Measurements from ENCODE around the gene ZNF787.

The ZNF787 gene

DNA sequence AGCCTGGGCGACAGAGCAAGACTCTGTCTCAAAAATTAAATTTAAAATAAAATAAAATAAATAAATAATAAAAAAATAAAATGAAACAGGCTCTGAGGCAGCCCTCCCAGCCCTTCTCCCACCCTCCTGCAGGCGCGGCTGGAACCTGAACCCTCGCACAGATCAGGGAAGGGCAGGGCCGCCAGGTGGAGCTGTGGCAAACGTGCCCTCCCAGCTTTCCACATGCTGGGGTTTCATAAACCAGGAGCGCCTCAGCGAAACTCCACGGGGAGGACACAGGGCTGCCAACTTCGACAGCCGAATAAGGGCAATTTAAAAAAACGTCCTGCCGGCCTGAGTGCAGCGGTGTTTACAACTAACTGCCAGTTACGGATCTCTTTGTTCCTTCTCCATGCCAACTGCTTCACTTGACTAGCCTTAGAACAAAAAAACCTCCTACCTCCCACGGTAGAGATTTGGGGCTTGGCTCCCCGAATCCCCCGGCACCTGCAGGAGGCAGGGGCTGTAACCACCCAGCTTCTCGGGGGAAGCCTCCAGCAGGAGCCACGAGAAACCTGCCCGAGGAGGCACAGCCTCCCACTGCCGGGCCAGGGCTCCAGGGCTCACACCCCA lies 15.9 kb downstream of the ZNF787 start:
- FAIRE-seq (no peak), DNase-seq (ENCODE audit: insufficient read length, low spot score) (no peak)
- TF ChIP-seq, protein P1, sequence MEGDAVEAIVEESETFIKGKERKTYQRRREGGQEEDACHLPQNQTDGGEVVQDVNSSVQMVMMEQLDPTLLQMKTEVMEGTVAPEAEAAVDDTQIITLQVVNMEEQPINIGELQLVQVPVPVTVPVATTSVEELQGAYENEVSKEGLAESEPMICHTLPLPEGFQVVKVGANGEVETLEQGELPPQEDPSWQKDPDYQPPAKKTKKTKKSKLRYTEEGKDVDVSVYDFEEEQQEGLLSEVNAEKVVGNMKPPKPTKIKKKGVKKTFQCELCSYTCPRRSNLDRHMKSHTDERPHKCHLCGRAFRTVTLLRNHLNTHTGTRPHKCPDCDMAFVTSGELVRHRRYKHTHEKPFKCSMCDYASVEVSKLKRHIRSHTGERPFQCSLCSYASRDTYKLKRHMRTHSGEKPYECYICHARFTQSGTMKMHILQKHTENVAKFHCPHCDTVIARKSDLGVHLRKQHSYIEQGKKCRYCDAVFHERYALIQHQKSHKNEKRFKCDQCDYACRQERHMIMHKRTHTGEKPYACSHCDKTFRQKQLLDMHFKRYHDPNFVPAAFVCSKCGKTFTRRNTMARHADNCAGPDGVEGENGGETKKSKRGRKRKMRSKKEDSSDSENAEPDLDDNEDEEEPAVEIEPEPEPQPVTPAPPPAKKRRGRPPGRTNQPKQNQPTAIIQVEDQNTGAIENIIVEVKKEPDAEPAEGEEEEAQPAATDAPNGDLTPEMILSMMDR (IDR thresholded peaks at IDR 0.05; ENCODE audit: insufficient read depth, missing control alignments) = peak; percentile 66

DNA sequence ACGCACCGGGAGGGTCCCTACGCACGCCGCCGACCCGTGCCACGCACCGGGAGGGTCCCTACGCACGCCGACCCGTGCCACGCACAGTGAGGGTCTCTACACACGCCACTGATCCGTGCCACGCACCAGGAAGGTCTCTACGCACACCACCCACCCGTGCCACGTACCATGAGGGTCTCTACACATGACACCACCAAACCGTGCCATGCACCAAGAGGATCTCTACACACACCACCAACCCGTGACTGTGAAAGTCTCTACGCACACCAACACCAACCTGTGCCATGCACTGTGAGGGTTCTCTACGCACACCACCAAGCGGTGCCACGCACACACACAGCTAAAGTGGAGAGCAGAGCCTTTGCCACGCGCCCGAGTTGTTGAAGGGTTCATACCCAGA lies 16.7 kb downstream of the ZNF787 start:
- DNase-seq (ENCODE audit: insufficient read length, low spot score) (no peak), FAIRE-seq (no peak)
- TF ChIP-seq, protein P1 (IDR thresholded peaks at IDR 0.05; ENCODE audit: insufficient read depth, missing control alignments) = no peak

DNA sequence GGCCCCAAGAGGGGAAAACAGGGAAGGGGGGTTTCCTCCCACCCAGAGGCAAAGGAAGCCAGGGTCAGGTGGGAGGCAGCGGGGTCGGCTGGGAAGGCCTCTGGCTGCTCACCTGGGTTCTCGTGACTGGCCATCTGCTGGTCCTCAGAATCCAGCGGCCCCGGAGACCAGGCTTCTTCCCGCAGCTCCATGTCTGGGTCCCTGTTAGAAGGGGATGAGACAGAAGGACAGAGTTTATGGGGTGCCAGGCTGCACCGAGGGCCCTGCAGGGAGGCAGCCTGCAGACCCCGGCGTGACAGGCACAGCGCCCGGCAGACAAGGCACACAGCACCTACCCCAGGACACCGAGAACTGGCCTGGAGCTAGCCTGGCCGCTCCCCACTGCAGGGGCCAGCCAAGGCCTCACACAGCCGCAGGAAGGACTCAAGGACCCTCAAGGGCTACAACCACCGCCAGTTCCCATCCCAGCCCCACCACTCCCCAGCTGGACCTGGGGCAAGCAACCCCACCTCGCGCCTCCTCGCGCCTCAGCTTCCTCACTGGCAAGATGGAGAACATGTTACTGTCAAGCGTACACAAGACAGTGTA lies 18.0 kb downstream of the ZNF787 start:
- no peak for FAIRE-seq
- DNase-seq (ENCODE audit: insufficient read length, low spot score) = no peak
- TF ChIP-seq, protein P1 (IDR thresholded peaks at IDR 0.05; ENCODE audit: insufficient read depth, missing control alignments) = no peak

DNA sequence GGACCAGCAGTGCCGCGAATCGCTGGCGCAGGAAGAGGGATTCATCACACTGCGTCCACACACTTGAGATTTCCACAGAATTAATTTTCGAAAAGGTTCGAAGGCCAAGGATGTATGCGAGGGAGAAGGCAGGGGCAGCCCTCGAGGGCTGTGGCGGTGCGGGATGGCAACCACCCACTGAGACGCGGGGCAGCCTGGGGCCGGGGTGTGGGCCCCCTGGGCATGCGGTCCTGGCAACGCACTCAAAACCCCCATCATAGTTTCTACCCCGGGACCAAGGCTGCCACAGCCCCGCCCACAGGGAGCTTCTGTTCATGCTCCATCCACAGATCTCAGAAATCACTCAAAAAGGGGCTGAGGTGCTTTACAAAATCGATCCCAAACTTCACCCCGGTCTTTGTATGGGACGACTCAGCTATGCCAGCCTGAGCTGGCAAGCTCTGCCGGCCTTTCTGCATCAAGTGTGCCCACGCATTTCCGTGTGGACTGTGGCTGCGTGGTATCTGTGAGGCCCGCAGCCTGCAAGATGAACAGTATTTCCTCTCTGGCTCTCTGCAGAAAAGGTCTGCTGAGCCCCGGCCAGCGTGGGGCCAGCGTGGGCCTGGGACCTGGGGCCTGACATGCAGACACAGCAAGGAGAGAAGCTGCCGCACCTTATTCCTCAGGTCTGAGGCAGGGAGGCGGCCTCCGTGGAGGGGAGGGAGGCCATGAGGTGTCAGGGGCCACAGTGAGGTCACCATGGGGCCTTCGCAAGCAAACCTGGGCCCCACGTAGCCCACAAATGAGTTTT lies 19.2 kb downstream of the ZNF787 start:
- DNase-seq (ENCODE audit: insufficient read length, low spot score) = no peak
- TF ChIP-seq, protein P1 (IDR thresholded peaks at IDR 0.05; ENCODE audit: insufficient read depth, missing control alignments) = no peak

DNA sequence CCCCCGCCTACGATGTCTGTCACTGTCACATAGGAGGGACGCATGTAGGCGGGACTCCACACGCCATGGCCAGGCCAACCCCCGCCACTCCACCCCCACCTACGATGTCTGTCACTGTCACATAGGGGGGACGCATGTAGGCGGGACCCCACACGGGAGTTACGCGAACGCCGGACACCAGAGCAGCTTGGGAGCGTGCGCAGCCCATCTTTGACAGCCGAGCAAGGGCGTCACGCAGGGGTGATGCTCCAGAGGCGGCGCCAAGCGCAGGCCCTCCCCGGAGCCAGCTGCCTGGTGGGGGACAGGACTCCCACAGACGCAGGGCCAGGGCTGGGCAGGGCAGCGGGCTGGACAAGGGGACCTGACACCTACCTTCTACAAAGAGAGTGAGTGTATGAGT lies 20.0 kb downstream of the ZNF787 start:
- TF ChIP-seq, protein P1 (IDR thresholded peaks at IDR 0.05; ENCODE audit: insufficient read depth, missing control alignments) = no peak
- FAIRE-seq (no peak), DNase-seq (ENCODE audit: insufficient read length, low spot score) (no peak)

More for the DNA sequence above, 19.2 kb downstream of the ZNF787 start:
- no peak for FAIRE-seq

DNA sequence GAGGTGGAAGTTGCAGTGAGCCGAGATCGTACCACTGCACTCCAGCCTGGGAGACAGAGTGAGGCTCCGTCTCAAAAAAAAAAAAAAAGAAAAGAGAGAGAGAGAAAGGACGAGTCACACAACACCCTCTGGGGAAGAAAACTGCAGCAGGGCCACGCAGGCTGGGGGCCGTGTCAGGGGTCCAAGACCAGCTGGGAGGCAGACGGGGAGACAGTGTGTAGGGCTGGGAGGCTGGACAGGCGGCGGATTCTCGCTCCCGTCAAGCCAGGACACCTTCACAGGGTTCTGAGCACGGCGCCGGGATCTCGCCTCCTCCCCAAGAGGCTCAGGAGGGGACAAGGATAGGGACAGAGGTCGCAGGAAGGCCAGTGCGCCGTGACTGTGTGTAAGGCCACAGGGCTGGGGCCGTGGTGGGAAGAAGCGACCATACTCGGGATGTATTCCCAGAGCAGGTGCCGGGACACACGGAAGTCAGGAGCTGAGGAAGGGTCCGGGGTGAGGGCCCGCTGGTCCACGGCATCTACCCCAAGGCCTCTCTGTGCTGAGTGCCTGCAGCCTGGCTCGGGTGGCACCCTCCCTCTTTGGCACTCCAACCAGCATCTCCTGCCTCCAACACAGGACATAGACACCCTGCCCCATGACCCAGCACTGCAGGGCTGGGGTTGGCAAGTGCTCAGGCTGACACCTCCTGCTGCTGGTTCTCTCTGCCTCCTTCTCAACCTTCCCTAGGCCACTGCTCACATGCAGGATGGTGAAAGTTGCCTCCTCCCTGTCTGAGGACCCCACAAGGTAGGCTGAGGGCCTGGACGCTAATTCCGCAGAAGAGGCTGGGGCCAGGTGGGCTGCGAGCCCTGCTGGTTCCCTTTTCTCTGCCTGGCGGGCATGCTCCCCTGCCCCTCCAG lies 21.2 kb downstream of the ZNF787 start:
- TF ChIP-seq, protein P1 (IDR thresholded peaks at IDR 0.05; ENCODE audit: insufficient read depth, missing control alignments) = no peak
- DNase-seq (ENCODE audit: insufficient read length, low spot score) (no peak), FAIRE-seq (no peak)
